Measurements from ENCODE around the gene POLR2E. TPM values are rescaled to one million over a fixed set of nuclear protein-coding genes. Genes with fewer than 3 reads are reported as not detected.

Gene POLR2E
- total RNA-seq, 1 donor, result 91.2 TPM

DNA sequence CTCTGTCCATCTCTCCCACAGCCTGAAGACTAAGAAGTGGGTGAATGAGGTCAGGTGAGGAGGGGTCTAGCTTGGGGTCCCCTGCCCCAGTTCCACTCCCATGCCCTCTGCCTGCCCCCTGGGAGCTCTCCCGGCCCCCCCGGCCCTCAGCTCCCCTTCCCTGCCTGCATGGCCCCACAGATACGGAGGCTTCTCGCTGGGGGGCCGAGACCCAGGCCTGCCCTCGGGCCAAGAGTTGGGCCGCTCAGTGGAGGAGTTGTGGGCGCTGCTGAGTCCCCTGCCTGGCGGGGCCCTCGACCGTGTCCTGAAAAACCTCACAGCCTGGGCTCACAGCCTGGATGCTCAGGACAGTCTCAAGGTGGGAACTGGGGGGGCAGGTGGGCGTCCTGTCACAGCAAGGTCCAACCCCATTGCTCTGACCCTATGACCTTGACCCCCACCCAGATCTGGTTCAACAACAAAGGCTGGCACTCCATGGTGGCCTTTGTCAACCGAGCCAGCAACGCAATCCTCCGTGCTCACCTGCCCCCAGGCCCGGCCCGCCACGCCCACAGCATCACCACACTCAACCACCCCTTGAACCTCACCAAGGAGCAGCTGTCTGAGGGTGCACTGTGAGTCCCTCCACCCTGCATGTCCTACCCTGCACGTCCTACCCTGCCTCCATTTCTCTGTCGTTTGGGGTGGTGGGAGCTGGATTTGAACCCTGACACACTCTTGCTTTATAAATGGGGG, 39.1 kb downstream of the POLR2E start:
- DNase-seq (ENCODE audit: low read depth), result no peak
- TF ChIP-seq, protein P1, sequence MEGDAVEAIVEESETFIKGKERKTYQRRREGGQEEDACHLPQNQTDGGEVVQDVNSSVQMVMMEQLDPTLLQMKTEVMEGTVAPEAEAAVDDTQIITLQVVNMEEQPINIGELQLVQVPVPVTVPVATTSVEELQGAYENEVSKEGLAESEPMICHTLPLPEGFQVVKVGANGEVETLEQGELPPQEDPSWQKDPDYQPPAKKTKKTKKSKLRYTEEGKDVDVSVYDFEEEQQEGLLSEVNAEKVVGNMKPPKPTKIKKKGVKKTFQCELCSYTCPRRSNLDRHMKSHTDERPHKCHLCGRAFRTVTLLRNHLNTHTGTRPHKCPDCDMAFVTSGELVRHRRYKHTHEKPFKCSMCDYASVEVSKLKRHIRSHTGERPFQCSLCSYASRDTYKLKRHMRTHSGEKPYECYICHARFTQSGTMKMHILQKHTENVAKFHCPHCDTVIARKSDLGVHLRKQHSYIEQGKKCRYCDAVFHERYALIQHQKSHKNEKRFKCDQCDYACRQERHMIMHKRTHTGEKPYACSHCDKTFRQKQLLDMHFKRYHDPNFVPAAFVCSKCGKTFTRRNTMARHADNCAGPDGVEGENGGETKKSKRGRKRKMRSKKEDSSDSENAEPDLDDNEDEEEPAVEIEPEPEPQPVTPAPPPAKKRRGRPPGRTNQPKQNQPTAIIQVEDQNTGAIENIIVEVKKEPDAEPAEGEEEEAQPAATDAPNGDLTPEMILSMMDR (IDR thresholded peaks at IDR 0.05; ENCODE audit: insufficient read depth, low read length), result no peak
- H3K4me3 ChIP-seq (ENCODE audit: low read depth, low read length), result no peak overlapping the region

DNA sequence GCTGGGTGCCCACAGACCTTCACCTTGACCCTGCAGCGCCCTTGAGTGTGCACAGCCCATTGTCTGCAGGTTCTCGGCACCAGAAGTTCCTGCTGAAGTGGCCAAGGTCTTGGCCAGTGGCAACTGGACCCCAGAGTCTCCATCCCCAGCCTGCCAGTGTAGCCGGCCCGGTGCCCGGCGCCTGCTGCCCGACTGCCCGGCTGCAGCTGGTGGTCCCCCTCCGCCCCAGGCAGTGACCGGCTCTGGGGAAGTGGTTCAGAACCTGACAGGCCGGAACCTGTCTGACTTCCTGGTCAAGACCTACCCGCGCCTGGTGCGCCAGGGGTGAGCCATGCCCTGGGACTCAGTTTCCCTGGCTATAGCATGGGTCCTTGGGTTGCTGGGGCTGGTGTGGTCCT, 40.1 kb downstream of the POLR2E start:
- TF ChIP-seq, protein P1 (IDR thresholded peaks at IDR 0.05; ENCODE audit: insufficient read depth, low read length), result no peak
- no peak overlapping the region for H3K4me3 ChIP-seq (ENCODE audit: low read depth, low read length)
- no peak for DNase-seq (ENCODE audit: low read depth)

DNA sequence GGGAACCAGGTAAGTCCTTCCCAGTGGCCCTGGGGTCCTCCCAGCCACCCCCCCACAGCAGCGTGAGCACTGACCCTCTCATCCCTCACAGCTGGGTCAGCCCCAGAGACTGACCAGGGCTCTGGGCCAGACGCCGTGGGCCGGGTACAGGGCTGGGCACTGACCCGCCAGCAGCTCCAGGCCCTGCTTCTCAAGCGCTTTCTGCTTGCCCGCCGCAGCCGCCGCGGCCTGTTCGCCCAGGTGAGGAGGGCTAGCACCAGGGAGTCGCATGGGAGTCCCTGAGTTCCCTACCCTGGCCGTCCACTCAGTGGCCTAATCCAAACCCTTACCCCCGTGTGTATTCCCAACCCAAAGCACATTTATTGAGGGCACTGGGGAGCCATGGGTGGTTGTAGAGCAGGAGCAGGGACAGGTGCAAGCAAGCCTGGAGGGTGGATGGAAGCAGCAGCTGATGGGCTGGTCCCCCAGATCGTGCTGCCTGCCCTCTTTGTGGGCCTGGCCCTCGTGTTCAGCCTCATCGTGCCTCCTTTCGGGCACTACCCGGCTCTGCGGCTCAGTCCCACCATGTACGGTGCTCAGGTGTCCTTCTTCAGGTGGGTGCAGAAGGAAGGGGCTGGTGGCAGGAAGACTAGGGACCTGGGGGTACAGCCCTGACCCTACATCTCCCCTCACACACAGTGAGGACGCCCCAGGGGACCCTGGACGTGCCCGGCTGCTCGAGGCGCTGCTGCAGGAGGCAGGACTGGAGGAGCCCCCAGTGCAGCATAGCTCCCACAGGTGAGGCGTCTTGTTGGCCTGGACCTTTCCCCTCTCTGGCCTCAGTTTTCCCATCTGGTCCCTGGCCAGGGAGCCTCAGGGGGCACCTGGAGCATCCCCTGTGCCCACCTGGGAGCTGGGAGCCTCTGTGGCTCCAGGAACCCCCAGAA, 40.8 kb downstream of the POLR2E start:
- DNase-seq (ENCODE audit: low read depth), result no peak
- TF ChIP-seq, protein P1 (IDR thresholded peaks at IDR 0.05; ENCODE audit: insufficient read depth, low read length), result no peak

DNA sequence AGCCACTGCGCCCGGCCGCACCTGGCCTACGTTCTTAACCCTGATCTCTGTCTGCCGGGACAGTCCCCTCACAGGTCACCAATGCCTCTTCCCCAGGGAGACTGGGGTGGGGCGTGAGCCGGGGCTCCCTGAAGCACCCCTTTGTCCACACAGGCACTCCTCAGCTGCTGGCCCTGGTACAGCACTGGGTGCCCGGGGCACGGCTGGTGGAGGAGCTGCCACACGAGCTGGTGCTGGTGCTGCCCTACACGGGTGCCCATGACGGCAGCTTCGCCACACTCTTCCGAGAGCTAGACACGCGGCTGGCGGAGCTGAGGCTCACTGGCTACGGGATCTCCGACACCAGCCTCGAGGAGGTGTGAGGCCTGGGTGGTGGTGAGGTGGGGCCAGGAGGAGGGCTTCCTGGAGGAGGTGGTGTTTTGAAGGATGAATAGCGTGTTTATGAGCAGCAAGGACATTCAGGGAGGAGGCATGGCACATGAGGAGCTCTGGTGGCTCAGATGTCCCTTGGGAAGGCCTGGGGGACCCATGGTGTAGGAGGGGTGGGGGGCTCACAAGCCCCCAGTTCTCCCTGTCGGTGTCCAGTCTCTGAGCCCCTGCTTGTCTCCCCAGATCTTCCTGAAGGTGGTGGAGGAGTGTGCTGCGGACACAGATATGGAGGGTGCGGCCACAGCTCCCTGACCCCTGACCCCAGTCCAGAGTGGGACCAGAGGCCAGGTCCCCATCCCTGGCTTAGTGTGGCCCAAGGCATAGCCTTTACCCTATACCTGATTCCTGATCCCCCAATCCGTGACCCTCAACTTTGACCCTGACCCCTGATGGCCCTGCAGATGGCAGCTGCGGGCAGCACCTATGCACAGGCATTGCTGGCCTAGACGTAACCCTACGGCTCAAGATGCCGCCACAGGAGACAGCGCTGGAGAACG, 41.7 kb downstream of the POLR2E start:
- no peak for DNase-seq (ENCODE audit: low read depth)
- TF ChIP-seq, protein P1 (IDR thresholded peaks at IDR 0.05; ENCODE audit: insufficient read depth, low read length), result no peak
- H3K4me3 ChIP-seq (ENCODE audit: low read depth, low read length), result no peak overlapping the region

More for the DNA sequence above, 40.8 kb downstream of the POLR2E start:
- H3K4me3 ChIP-seq (ENCODE audit: low read depth, low read length), result no peak overlapping the region

DNA sequence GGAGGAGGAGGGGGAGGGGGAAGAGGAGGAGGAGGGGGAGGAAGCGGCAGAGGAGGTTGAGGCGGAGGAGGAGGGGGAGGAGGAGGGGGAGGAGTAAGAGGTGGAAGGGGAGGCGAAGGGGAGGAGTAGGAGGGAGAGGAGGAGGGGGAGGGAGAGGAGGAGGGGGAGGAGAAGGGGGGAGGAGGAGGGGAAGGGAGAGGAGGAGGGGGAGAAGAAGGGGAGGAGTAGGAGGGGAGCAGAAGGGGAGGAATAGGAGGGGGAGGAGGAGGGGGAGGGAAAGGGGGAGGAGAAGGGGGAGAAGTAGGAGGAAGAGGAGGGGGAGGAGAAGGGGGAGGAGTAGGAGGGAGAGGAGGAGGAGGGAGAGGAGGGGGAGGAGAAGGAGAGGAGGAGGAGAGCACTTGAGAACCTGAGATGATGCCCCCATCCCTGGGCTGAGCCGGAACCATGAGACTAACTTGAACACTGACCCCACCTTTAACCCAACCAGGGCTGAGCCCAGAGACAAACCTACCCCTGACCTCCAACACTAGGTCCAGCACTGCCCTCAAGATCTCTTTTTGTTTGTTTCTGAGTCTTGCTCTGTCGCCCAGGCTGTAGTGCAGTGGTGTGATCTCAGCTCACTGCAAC, 42.7 kb downstream of the POLR2E start:
- TF ChIP-seq, protein P1 (IDR thresholded peaks at IDR 0.05; ENCODE audit: insufficient read depth, low read length), result no peak

DNA sequence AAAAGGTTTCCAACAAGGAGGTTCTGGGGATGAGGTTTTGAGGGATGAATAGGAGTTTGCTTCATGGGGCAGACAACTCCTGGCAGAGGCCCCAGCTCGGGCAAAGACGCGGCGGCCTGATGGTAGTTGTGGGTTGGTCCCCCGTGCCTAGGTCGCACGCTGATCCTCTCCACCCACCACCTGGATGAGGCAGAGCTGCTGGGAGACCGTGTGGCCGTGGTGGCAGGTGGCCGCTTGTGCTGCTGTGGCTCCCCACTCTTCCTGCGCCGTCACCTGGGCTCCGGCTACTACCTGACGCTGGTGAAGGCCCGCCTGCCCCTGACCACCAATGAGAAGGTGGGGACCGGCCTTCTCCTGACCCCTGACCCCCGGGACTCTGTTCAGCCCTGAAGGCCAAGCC, 43.4 kb downstream of the POLR2E start:
- DNase-seq (ENCODE audit: low read depth), result no peak
- H3K4me3 ChIP-seq (ENCODE audit: low read depth, low read length), result no peak overlapping the region
- TF ChIP-seq, protein P1 (IDR thresholded peaks at IDR 0.05; ENCODE audit: insufficient read depth, low read length), result no peak

More for the DNA sequence above, 42.7 kb downstream of the POLR2E start:
- H3K4me3 ChIP-seq (ENCODE audit: low read depth, low read length), result no peak overlapping the region
- DNase-seq (ENCODE audit: low read depth), result no peak
